Endothelial cell of hepatic sinusoid (primary cell): ENCODE results near the gene EXOC6B.
"Not testable (repeated sequence)": the region's sequence is repeated elsewhere in the genome, so short reads cannot be mapped to it uniquely, and the experiment has no call there.

Source experiments
- in situ Hi-C: cut with HindIII; loops from 2 replicates; pipeline ENCODE4 v1.10.0; 2017; ENCODE audit warnings: low sequenced_read_pairs

The EXOC6B gene

GRCh38 chr2:72689579-72690195, 136.1 kb downstream of the EXOC6B start:
- in situ Hi-C loops, result no loop called here

DNA sequence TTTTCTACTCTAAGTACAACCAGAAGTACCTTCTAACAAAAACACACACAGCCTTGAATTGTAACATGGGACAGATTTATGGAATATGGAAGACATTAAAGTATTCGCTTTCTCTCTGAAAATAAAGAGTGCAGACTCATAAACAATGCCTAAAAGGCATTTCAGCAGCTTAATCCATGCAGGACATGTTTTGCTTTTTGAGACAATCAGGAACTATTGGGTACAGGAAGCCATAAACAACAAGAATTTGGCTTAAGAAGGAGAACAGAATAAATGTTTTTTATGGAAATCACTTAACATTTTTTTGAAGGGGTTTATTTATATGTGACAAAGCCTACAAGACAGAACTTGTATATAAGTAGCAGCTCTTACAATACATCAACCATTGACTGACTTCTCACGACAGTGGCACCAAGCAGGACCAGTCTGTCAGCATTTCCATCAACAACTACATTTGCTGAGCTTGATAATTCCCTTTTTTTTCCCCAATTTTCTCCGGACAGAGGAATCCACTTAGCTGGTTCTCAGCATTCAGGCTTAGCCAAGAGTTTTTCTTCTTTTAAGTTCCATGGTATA, 140.1 kb downstream of the EXOC6B start:
- in situ Hi-C loops, result no loop called here

DNA sequence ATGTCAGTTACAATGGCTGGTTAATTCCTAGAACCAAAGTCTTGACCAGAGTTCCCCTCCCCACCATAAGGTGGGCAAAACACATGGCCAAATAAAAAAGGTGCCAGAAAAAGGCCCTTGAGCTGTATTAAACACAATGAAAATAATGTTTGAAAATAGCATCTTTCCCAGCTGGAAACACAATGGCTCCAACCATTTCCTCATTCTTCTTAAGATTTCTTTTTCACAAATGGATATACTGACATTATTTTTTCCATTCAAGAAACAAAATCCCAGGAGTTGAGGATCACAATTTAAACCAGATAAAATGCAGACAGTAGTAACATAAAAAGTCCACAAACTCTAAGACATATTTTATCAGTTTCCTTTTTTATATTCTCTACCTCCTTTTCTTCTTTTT, 143.8 kb downstream of the EXOC6B start:
- in situ Hi-C loops, result no loop called here

GRCh38 chr2:72681016-72681995, 144.5 kb downstream of the EXOC6B start:
- in situ Hi-C loops, result no loop called here

GRCh38 chr2:72678024-72678423, 147.8 kb downstream of the EXOC6B start:
- in situ Hi-C loops, result no loop called here

DNA sequence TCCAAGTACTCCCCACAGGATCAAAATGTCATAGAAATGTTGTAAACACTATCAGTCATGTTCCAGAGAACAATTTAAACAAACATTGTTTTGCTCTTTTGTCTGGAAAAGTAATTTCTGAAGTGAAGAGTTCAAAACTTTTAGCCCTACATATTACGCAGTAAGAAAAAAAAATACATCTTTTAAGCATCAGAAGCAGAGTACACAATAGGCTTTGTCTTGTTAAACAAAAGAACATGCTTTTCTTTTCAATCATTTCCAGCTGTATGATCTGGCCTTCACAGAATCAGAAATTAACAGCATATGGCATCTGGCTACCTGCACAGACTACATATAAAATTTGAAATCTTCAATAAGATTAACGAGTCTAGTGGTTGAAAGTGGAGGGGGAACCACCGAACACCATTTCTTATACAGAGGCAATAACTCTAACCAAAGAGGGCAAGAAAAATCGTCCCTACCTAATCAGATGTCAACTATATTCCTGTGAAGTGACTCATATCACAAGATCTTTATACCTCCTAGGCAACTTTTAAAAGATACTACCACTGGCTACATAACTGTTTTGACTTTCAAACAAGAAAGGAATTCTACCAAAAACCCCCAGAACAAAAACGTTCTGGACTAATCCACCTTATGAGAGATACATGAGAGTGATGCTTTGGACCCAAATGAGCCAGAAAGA, 149.3 kb downstream of the EXOC6B start:
- in situ Hi-C loops, result no loop called here

- in situ Hi-C loops, result no loop called here
Measured at GRCh38 chr2:72674982-72675915, 150.6 kb downstream of the EXOC6B start.

GRCh38 chr2:72673279-72673678, 152.6 kb downstream of the EXOC6B start:
- in situ Hi-C loops, result no loop called here

DNA sequence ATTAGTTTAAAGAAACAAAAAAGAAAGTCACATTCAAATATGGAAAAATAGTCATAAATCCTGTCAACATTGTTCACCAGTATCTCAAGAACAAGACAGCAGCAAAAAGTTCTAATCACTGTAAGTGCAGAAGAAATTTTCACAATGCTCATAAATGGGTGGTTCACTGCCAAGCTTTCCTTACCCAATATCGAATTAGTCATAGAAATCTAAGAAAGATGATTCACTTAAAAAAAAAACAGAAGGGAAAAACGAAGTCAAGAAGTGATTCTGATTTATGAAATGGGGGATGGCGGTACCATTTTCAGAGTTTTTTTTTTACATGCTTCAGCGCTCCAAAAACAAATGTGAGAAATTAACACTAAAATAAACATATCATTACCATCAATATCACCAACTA, 156.7 kb downstream of the EXOC6B start:
- in situ Hi-C loops, result no loop called here

- in situ Hi-C loops, result no loop called here
Measured at GRCh38 chr2:72668647-72669046, 157.2 kb downstream of the EXOC6B start.

DNA sequence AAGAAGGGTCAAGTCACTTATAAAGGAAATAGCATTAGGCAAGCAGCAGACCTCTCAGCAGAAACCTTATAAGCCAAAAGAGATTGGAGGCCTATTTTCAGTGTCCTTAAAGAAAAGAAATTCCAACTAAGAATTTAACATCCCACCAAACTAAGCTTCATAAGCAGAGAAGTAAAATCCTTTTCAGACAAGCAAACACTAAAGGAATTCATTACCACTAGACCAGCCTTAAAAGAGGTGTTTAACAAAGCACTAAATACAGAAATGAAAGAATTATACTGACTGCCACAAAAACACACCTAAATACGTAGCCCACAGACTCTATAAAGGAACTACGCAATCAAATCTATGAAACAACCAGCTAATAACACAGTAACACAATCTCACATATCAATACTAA, 160.4 kb downstream of the EXOC6B start:
- in situ Hi-C loops, result no loop called here

DNA sequence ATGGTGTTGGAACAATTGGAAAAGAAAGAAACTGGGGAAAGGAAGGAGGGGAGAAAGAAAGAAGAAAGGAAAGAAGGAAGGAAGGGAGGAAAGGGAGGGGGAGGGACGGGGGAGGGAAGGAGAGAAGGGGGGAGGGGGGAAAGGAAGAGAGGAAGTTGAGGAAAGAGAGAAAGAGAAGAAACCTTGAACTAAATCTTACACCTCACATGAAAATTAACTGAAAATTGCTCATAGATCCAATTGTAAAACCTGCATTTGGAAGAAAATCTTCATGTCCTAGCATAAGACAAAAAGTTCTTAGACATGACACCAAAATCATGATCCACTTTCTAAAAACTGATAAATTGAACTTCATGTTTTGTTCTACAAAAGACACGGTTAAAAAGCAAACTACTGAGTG, 163.8 kb downstream of the EXOC6B start:
- in situ Hi-C loops, result no loop called here

DNA sequence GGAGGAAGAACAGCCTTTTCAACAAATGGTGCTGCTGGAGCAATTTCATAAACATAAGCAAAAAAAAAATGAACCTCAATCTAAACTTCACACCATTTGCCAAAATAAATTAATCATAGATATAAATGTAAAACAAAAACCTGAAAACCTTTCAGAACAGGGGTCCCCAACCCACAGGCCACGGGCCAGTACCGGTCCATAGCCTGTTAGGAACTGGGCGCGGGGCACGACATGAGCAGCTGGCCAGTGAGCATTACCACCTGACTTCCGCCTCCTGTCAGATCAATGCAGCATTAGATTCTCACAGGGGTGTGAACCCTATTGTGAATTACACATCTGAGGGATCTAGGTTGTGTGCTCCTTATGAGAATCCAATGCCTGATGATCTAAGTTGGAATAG, 176.0 kb downstream of the EXOC6B start:
- in situ Hi-C loops, result no loop called here

DNA sequence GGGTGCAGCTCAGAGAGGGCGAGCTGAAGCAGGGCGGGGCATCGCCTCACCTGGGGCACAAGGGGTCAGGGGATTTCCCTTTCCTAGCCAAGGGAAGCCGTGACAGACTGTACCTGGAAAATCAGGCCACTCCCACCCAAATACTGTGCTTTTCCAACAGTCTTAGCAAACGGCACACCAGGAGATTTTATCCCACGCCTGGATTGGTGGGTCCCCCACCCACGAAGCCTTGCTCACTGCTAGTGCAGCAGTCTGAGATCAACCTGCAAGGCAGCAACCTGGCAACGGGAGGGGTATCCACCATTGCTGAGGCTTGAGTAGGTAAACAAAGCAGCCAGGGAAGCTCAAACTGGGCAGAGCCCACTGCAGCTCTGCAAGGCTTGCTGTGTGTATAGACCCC, 184.6 kb downstream of the EXOC6B start:
- in situ Hi-C loops, result not testable (repeated sequence)

- in situ Hi-C loops, result no loop called here
Measured at GRCh38 chr2:72638600-72639211, 187.1 kb downstream of the EXOC6B start.

- in situ Hi-C loops, result no loop called here
Measured at GRCh38 chr2:72636210-72636609, 189.6 kb downstream of the EXOC6B start.

- in situ Hi-C loops, result no loop called here
Measured at GRCh38 chr2:72630767-72631166, 195.1 kb downstream of the EXOC6B start.

DNA sequence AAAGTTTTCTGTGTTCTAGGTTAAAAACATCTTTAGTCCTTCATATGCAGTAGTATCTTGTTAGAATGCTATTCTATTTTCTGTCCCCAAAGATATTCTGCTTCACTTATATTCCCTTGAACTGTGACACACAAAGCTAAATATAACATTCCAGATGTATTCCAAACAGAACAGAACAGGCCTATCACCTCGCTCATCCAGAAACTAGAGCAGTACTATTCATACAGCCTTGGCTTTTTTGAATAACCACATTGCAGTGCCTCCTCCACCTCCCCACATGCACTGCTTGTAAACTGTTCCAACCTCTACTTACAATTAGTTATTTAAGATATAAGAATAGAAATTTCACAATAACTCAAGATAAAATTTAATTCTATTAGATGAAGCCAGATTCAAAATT, 196.8 kb downstream of the EXOC6B start:
- in situ Hi-C loops, result no loop called here

DNA sequence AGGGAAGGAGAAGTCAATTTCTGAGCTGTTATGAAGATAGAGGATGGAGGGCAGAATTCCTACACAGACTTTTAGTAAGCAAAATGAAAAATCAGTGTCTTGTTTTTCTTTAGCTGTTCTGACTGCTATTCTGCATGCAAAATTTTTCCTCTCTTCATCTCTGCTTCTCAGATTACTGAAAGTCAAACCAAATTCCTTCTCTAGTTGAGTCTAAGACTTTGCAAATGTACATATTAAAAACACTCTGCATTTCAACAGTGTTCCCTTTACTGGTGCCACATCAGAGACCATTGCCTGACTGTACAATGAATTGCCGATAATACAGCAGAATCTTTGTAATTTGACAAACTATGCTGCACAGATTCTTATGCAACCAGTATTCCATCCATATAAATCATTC, 198.8 kb downstream of the EXOC6B start:
- in situ Hi-C loops, result no loop called here

GRCh38 chr2:72625366-72625765, 200.5 kb downstream of the EXOC6B start:
- in situ Hi-C loops, result no loop called here
